IPS-20b (cell line): ENCODE results near the gene SLC25A34.

Experiments
- H3K27ac ChIP-seq: one replicate; pipeline ENCODE4 v1.5.1; 2013; ENCODE audit warnings: low read length
- H3K27me3 ChIP-seq: 2 replicates; pipeline ENCODE4 v1.6.1; 2013; ENCODE audit warnings: mild to moderate bottlenecking, low read length, inconsistent platforms; ENCODE audit not compliant: insufficient read depth
- H3K36me3 ChIP-seq: 2 replicates; pipeline ENCODE4 v1.6.1; 2013; ENCODE audit warnings: low read depth, mild to moderate bottlenecking, inconsistent platforms, low read length, moderate library complexity; ENCODE audit not compliant: insufficient read depth
- H3K4me1 ChIP-seq: 2 replicates; pipeline ENCODE4 v1.6.1; 2013; ENCODE audit warnings: mild to moderate bottlenecking, control low read depth, inconsistent platforms, low read length, moderate library complexity; ENCODE audit not compliant: insufficient read depth
- H3K4me3 ChIP-seq: 2 replicates; pipeline ENCODE4 v1.5.1; 2013; ENCODE audit warnings: mild to moderate bottlenecking, low read length, inconsistent platforms
- H3K9ac ChIP-seq: 2 replicates; pipeline ENCODE4 v1.6.1; 2013; ENCODE audit warnings: low read depth, mild to moderate bottlenecking, inconsistent platforms, low read length, moderate library complexity
- H3K9me3 ChIP-seq: 2 replicates; pipeline ENCODE4 v1.6.1; 2013; ENCODE audit warnings: mild to moderate bottlenecking, low read depth, low read length, inconsistent platforms; ENCODE audit not compliant: insufficient read depth

The SLC25A34 gene

GRCh38 chr1:15702722-15703550 is 33.1 kb upstream of the SLC25A34 start:
- Histone ChIP-seq H3K27ac (no peak overlapping the region), H3K4me1 (no peaks in the 10 kb centered on the region), H3K4me3 (no peak overlapping the region), H3K27me3 (no peaks in the 10 kb centered on the region), H3K9ac (no peak overlapping the region), H3K36me3 (no peaks in the 10 kb centered on the region), H3K9me3 (no peaks in the 10 kb centered on the region)

- no peak overlapping the region for H3K9ac ChIP-seq
Measured at GRCh38 chr1:15703562-15703961, 32.5 kb upstream of the SLC25A34 start.

DNA sequence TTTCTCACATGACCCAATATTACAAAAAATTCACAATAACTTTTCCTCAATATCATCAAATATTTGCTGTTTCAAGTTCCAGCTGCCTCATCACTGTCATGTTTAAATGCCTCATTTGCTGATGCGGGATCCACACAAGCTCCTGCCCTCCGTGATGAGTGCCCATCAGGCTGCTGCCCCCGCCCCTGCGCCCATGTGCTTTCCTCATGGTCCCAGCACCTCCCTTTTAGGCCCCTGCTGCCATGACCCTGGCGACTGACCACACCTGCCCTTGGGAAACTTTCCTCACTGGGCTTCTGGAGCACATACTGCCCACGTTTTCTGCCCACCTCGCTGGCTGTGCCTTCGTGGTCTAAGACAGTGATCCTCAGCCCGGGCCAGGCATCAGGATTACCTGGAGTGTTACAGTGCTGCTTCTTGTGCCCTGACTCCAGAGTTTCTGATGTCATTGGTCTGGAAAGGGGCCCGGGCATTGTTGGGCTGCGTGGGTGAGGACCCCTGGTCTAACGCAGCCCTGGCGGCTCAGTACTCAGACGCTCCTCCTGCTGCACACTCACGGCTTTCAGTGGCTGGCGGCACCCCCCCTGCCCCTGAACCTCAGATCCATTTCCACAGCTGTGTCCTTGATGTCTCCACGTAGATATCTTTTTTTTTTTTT is 31.4 kb upstream of the SLC25A34 start:
- no peaks in the 10 kb centered on the region for H3K9me3 ChIP-seq
- no peaks in the 10 kb centered on the region for H3K36me3 ChIP-seq
- H3K9ac ChIP-seq: no peak overlapping the region
- no peaks in the 10 kb centered on the region for H3K4me1 ChIP-seq
- H3K27ac ChIP-seq: no peak overlapping the region
- H3K27me3 ChIP-seq: no peaks in the 10 kb centered on the region
- no peak overlapping the region for H3K4me3 ChIP-seq

More at GRCh38 chr1:15703562-15703961, 32.5 kb upstream of the SLC25A34 start:
- Histone ChIP-seq H3K27me3 (no peaks in the 10 kb centered on the region), H3K9me3 (no peaks in the 10 kb centered on the region), H3K4me3 (no peak overlapping the region), H3K36me3 (no peaks in the 10 kb centered on the region), H3K27ac (no peak overlapping the region), H3K4me1 (no peaks in the 10 kb centered on the region)

- Histone ChIP-seq H3K36me3 (no peaks in the 10 kb centered on the region), H3K27me3 (no peaks in the 10 kb centered on the region), H3K9me3 (no peaks in the 10 kb centered on the region), H3K27ac (no peak overlapping the region), H3K4me1 (no peaks in the 10 kb centered on the region), H3K9ac (no peak overlapping the region), H3K4me3 (no peak overlapping the region)
Measured at GRCh38 chr1:15705184-15705566, 30.9 kb upstream of the SLC25A34 start.

DNA sequence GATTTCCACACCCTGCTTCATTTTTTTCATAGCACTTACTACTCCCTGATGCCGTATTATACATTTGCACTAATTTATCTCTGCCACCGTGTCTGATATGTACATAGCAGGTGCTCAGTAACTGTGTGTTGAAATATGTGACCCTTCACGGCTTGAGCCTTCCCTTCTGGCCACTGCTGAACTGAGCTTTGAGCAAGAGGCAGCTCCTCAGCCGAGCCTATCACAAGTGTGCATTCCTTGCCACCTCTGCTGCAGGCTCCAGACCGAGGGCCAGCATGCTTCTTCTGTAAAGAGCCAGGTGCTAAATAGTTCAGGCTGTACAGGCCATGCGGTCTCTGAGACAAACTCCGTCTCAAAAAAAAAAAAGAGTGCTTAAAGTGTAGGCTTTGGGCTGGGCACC is 29.3 kb upstream of the SLC25A34 start:
- Histone ChIP-seq H3K9me3 (no peaks in the 10 kb centered on the region), H3K27me3 (no peaks in the 10 kb centered on the region), H3K9ac (no peak overlapping the region), H3K36me3 (no peaks in the 10 kb centered on the region), H3K4me1 (no peaks in the 10 kb centered on the region), H3K4me3 (no peak overlapping the region), H3K27ac (no peak overlapping the region)

DNA sequence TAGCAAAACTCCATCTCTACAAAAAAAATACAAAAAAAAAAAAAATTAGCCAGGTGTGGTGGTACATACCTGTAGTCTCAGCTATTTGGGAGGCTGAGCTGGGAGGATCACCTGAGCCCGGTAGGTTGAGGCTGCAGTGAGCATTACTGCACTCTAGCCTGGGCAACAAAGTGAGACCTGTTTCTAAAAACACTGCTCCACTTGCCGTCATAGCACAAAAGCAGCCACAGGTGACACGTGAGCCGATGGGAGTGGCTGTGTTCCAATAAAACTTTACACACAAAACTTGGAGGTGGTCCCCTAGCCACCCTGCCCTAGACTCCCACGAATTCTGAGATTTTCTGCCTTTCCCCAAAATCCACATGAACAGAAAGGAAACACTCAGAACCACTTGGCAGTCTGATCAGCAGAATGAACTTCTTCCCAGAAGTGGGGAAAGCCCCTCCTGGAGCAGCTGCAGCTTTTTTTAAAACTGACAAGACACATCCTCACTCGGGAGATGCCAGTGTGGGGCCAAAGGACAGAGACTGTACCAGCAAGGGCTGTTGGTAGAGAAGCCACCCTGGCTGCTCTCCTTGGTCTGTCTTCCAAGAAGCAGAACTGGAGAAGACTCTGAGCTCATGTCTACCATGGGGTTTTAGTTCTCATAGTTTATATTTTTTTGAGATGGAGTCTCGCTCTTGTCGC is 28.7 kb upstream of the SLC25A34 start:
- Histone ChIP-seq H3K27me3 (no peaks in the 10 kb centered on the region), H3K36me3 (no peaks in the 10 kb centered on the region), H3K9ac (no peak overlapping the region), H3K4me1 (no peaks in the 10 kb centered on the region), H3K9me3 (no peaks in the 10 kb centered on the region), H3K4me3 (no peak overlapping the region), H3K27ac (no peak overlapping the region)

- Histone ChIP-seq H3K9ac (no peak overlapping the region), H3K36me3 (no peaks in the 10 kb centered on the region), H3K4me3 (no peak overlapping the region), H3K27me3 (no peaks in the 10 kb centered on the region), H3K4me1 (no peaks in the 10 kb centered on the region), H3K27ac (no peak overlapping the region), H3K9me3 (no peaks in the 10 kb centered on the region)
Measured at GRCh38 chr1:15708486-15709137, 27.4 kb upstream of the SLC25A34 start.

DNA sequence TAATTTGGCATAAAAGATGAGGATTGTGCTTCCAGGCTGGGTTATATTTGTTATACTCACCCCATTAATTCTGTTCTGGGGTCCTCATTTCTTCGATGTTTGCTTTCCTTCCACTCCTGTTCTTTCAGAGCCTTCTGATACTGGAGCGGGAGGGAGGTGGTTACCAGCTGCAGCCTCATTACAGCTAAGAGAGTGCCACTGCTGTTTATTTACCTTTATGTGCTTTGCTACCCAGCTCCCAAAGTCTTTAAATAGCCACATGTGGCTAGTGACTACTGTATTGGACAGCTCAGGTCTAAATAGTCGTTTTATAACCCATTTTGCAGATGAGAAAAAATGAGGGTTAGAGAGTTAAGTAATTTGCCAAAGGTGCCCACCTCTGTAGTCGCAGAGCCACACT is 26.8 kb upstream of the SLC25A34 start:
- Histone ChIP-seq H3K9ac (no peak overlapping the region), H3K4me3 (no peak overlapping the region), H3K4me1 (no peaks in the 10 kb centered on the region), H3K27ac (no peak overlapping the region), H3K36me3 (no peaks in the 10 kb centered on the region), H3K9me3 (no peaks in the 10 kb centered on the region), H3K27me3 (no peaks in the 10 kb centered on the region)

- peaks cover 14% of the 10 kb centered on the region for H3K36me3 ChIP-seq
- no peaks in the 10 kb centered on the region for H3K4me1 ChIP-seq
- no peak overlapping the region for H3K27ac ChIP-seq
- no peaks in the 10 kb centered on the region for H3K27me3 ChIP-seq
- H3K9ac ChIP-seq: no peak overlapping the region
- H3K4me3 ChIP-seq: no peak overlapping the region
- no peaks in the 10 kb centered on the region for H3K9me3 ChIP-seq
Measured at GRCh38 chr1:15712168-15712567, 23.9 kb upstream of the SLC25A34 start.

- Histone ChIP-seq H3K27me3 (no peaks in the 10 kb centered on the region), H3K9ac (no peak overlapping the region), H3K36me3 (peaks cover 32% of the 10 kb centered on the region)
Measured at GRCh38 chr1:15714406-15715136, 21.5 kb upstream of the SLC25A34 start.

More at GRCh38 chr1:15714406-15715136, 21.5 kb upstream of the SLC25A34 start:
- Histone ChIP-seq H3K4me1 (no peaks in the 10 kb centered on the region), H3K9me3 (no peaks in the 10 kb centered on the region), H3K4me3 (no peak overlapping the region), H3K27ac (no peak overlapping the region)
